HG03097 (cell line): ENCODE data around the gene ARPC1A.
"Not testable (repeated sequence)": the region's sequence is repeated elsewhere in the genome, so short reads cannot be mapped to it uniquely, and the experiment has no call there.

Source experiments
- ATAC-seq: cut with Tn5 transposase; IDR thresholded peaks from one replicate; pipeline ENCODE4 v1.9.1; 2021; ENCODE audit not compliant: unreplicated experiment, low FRiP score

Gene ARPC1A

DNA sequence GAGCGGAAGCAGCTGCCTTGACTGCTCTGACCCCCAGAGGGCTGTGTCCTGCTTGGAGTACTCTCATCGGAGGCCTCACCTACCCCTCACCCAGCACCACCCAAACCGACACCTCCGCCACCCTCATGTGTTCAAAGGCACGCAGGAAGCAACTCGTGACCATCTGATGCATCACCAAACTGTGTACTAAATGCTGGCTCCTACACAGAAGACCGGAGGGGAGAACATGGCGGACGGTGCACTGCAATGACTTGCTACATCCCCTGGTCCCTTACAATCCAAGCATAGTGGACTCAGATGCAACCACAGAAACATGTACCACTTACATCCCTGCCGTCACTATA is 79.3 kb downstream of the ARPC1A start:
- ATAC-seq: no peak

DNA sequence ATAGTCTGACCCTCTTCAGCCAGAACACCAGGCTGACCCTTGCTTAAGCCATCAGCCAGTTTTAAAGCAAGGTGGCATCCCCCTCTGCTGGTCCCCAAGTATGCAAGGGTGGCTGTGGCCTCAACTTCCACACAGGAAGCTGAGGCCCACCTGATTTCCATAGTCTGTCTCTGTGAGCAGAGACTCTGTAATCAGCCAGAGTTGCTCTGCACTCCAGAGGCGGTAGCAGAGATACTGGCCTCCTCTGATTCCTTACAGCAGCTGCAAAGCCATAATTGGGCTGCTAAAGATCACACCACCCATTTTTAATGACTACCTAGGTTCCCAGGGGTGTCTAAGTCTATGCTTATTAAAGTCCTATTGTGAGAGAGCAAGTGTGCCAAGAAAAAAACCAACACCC is 80.9 kb downstream of the ARPC1A start:
- no peak for ATAC-seq

DNA sequence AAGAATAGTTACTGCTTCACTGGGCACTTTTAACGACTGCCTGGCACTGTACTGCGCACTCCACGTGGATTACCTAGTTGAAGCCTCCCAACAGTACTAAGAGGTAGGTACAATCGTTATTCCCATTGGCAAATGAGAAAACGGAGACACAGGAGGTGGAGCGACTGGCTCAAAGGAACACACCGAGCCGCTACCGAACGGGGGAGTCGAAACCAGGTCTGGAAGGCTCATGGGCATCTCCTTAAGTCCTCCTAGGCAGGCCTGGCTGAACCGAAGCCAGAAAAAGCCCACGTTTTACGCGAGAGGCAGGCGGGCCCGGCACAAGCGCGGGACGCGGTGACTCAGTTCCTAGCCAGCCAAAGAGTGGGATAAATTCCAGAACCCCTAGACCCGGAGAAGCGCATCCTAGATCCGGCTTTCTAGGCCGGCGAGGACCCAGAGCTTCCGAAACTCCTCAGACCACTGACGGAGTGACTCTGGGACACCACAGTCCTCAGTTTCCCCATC is 82.2 kb downstream of the ARPC1A start:
- peak; percentile 2 for ATAC-seq

DNA sequence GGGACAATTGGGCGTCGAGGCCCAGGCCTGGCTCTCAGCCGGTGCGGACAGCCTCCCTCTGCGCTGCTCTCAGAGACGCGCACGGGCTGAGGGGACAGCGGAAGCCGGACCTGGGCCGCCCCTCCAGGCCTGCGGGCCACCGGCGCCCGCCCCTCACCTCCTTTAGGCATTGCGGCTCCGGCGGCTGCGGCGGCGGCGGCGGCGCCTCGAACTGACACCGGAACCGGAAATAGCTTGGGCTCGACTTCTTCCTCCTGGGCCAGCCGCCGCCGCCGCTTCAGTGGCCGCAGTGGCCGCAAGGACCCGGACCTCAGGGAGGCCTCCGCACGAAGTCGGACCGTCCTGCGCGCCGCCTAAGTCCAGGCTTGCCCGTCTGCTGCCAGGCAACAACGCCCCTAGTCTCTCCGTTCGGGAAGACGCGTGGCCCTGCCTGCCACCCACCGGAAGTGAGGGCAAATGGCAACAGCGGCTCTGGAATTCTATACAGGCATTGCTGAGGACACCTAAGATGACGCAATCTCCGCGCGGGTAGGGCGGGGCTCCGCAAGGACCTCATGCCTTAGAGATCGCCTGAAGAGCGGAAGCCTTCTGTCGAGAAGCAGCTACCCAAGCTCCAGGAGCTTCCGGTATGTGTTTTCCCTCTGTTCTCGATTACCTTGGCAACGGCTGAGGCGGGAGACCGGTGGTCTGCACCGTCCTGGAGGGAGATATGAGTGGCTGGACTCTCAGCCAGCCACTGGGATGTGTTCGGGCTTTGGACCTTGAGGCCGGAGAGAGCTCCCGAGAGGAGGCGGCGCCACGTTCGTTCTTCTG is 82.9 kb downstream of the ARPC1A start, which contains the start of the genes BUD31 and PDAP1:
TSS of gene BUD31 (plus strand) at position 591 of the 813 bp plus-strand sequence. CDS start 2,124 bp downstream, outside the sequence.
TSS of gene PDAP1 (minus strand) at position 219 of the 813 bp plus-strand sequence. CDS start at position 170, 49 bp downstream.
- peak; percentile 70 for ATAC-seq

DNA sequence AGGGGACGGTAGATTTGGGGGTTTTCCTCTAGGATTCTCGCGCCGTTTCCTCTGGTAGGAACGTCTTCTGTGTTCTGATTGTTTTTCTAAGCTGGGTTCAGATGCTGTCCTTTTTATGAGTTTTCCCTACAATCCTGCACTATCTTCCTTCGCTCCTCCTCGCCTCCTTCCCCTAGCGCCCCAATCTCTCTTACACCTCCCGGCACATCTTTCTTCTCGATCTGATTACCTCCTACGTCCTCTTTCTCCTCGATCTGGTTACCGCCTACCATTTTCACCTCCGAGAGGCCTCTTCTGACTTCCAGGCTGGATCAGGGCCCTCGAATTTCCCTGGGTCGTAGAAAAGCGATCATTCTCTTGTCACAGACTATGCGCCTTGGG is 83.5 kb downstream of the ARPC1A start:
- ATAC-seq: peak; percentile 1

DNA sequence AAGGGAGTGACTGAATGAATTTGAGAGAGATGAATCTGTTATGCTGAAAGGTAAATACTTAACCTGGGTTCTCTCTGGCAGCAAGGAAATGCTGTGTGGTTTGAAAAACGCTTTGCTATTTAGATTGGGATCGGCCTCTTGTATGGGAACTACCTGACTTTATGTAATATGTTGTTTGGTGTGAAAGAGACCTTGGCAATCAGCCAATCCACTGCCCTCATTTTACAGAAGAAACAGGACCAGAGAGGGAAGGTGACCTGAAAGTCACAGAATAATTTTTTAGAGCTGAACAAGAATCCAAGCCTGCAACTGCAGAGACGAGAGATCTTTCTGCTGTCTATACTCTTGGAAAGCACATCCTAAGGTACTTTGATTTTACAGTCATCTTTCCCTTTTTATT is 84.1 kb downstream of the ARPC1A start:
- ATAC-seq: no peak

DNA sequence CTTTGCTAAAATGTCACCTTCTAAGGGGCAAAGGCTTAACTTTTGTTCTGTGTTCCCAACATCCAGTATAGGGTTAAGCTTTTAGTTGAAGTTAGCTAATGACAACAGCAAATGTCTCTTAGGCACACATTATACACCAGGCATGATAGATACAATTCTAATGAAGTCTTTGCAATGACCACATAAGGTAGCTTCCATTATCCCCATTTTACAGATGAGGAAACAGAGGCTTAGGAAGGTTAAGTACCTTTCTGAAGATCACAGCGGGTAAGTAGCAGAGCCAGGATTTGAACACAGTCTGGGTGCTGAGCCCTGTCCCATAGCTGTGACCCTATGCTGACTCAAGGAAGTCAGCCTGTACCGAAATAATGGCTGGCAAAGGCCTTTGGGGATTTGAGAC is 84.9 kb downstream of the ARPC1A start:
- no peak for ATAC-seq

DNA sequence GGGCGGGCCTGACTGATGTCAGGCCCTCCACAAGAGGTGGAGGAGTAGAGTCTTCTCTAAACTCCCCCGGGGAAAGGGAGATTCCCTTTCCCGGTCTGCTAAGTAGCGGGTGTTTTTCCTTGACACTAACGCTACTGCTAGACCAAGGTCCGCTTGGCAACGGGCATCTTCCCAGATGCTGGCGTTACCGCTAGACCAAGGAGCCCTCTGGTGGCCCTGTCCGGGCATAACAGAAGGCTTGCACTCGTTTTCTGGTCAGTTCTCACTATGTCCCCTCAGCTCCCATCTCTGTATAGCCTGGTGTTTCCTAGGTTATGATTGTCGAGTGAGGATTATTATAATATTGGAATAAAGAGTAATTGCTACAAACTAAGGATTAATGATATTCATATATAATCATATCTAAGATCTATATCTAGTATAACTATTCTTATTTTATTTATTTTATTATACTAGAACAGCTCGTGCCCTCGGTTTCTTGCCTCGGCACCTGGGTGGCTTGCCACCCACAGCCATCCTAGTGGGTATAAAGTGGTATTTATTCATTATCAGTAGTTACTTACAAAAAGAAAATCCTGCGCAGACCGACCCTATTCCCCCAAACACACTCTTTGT is 89.9 kb downstream of the ARPC1A start:
- not testable (repeated sequence) for ATAC-seq
